ENCODE data around the gene GTF3C1. TPM values are rescaled to one million over a fixed set of nuclear protein-coding genes. Genes with fewer than 3 reads are reported as not detected.

Gene GTF3C1
- total RNA-seq, 1 experiment from 2014 or later, result 121 TPM

GRCh38 chr16:27472091-27473020 lies 77.4 kb downstream of the GTF3C1 start:
- ChIA-PET CTCF (no interaction called here), POLR2A (no interaction called here)
- TF ChIP-seq CTCF (IDR thresholded peaks at IDR 0.05) (no peak), TCF7L2 (IDR thresholded peaks at IDR 0.05; ENCODE audit: low read depth, low read length) (no peak), POLR2AphosphoS5 (IDR thresholded peaks at IDR 0.05; ENCODE audit: low read depth, low read length) (no peak), SIN3A (IDR thresholded peaks at IDR 0.05; ENCODE audit: borderline replicate concordance, insufficient read depth, low read depth, low read length) (no peak), REST (IDR thresholded peaks at IDR 0.05; ENCODE audit: insufficient read depth in 1 of 2, low read depth in 2 of 2, low read length in 1 of 2) (no peak)
- DNase-seq (ENCODE audit: low read depth, low spot score) (no peak), ATAC-seq (no peak)
- in situ Hi-C loops (cut with HindIII; ENCODE audit: low pct_unique_long_range_greater_than_20kb, low sequenced_read_pairs), result no loop called here
- Histone ChIP-seq H3K36me3 (ENCODE audit: control insufficient read depth, insufficient read depth, low read length) (peaks cover 20% of the 10 kb centered on the region), H3K4me3 (ENCODE audit: low read depth in 2 of 2, low read length in 2 of 2) (no peak overlapping the region), H3K27ac (ENCODE audit: low read length) (no peak overlapping the region), H3K9me3 (ENCODE audit: control insufficient read depth, insufficient read depth, low read depth, low read length) (no peaks in the 10 kb centered on the region), H3K4me1 (ENCODE audit: control insufficient read depth, insufficient read depth, low read length) (no peaks in the 10 kb centered on the region), H3K27me3 (ENCODE audit: control insufficient read depth, insufficient read depth, low read length) (no peaks in the 10 kb centered on the region)
- intact Hi-C loops (cut with micrococcal nuclease; ENCODE audit: unreplicated experiment), result no loop called here
- BruUV-seq (replicated peaks), result no TSS peak

DNA sequence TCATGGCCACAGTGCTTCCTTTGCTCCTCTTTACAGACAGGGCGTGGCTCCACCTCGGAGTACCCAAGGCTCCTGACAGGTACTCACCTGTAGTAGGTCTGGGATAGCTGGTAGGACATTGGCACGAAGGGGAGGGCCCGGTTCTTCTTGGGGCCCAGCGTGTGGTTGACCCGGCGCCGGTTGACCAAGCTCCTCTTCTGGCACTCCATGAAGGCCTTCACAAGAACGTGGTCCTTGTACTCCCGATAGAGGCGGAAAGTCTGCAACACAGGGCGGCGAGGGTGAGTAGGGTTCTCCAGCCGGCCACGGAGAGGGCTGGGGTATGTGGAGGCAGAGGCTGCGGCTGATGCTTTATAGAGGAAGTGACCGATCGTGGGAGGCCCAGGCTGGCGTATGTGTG lies 78.1 kb downstream of the GTF3C1 start:
- Histone ChIP-seq H3K27ac (ENCODE audit: low read length) (no peak overlapping the region), H3K27me3 (ENCODE audit: control insufficient read depth, insufficient read depth, low read length) (no peaks in the 10 kb centered on the region), H3K36me3 (ENCODE audit: control insufficient read depth, insufficient read depth, low read length) (peaks cover 18% of the 10 kb centered on the region), H3K4me1 (ENCODE audit: control insufficient read depth, insufficient read depth, low read length) (no peaks in the 10 kb centered on the region), H3K4me3 (ENCODE audit: low read depth in 2 of 2, low read length in 2 of 2) (no peak overlapping the region), H3K9me3 (ENCODE audit: control insufficient read depth, insufficient read depth, low read depth, low read length) (no peaks in the 10 kb centered on the region)
- intact Hi-C loops (cut with micrococcal nuclease; ENCODE audit: unreplicated experiment), result no loop called here
- TF ChIP-seq SIN3A (IDR thresholded peaks at IDR 0.05; ENCODE audit: borderline replicate concordance, insufficient read depth, low read depth, low read length) (no peak), CTCF (IDR thresholded peaks at IDR 0.05) (no peak), TCF7L2 (IDR thresholded peaks at IDR 0.05; ENCODE audit: low read depth, low read length) (no peak), POLR2AphosphoS5 (IDR thresholded peaks at IDR 0.05; ENCODE audit: low read depth, low read length) (no peak), REST (IDR thresholded peaks at IDR 0.05; ENCODE audit: insufficient read depth in 1 of 2, low read depth in 2 of 2, low read length in 1 of 2) (no peak)
- ChIA-PET POLR2A (no interaction called here), CTCF (no interaction called here)
- DNase-seq (ENCODE audit: low read depth, low spot score) (no peak), ATAC-seq (no peak)
- BruUV-seq (replicated peaks), result no TSS peak
- in situ Hi-C loops (cut with HindIII; ENCODE audit: low pct_unique_long_range_greater_than_20kb, low sequenced_read_pairs), result no loop called here

Data from Panc1 (cell line).